SHP77 treated with DMSO at 0.1 percent for 48 hours (cell line): ENCODE measurements around the gene CRACR2B.
A peak's percentile ranks its signal among the peaks of the same experiment; 100 is the strongest.

Experiments
- DNase-seq: peaks from one replicate; lab custom pipeline; 2025; lab: John Stamatoyannopoulos, UW

Gene CRACR2B

GRCh38 chr11:794766-795633 lies 32.7 kb upstream of the CRACR2B start:
- DNase-seq = no peak

- no peak for DNase-seq
Observed at GRCh38 chr11:795634-796564, 31.8 kb upstream of the CRACR2B start.

- no peak for DNase-seq
Observed at GRCh38 chr11:796565-797295, 31.0 kb upstream of the CRACR2B start.

GRCh38 chr11:797296-798092 lies 30.2 kb upstream of the CRACR2B start:
- DNase-seq = peak; percentile 15

- peak; percentile 6 for DNase-seq
Observed at GRCh38 chr11:798093-798713, 29.5 kb upstream of the CRACR2B start, which contains the start of gene SLC25A22. TSS of gene SLC25A22 (minus strand) at chr11:798281. CDS start at chr11:795006, 3,275 bp downstream.

GRCh38 chr11:799641-800316 lies 27.9 kb upstream of the CRACR2B start:
- DNase-seq = no peak

GRCh38 chr11:800473-800872 lies 27.2 kb upstream of the CRACR2B start:
- no peak for DNase-seq

- no peak for DNase-seq
Observed at GRCh38 chr11:801097-801780, 26.5 kb upstream of the CRACR2B start.

GRCh38 chr11:802018-802617 lies 25.6 kb upstream of the CRACR2B start:
- DNase-seq = no peak

- DNase-seq = no peak
Observed at GRCh38 chr11:802693-803466, 24.8 kb upstream of the CRACR2B start.

GRCh38 chr11:803467-803742 lies 24.3 kb upstream of the CRACR2B start:
- no peak for DNase-seq

GRCh38 chr11:803770-804598 lies 23.7 kb upstream of the CRACR2B start:
- no peak for DNase-seq

GRCh38 chr11:804599-804964 lies 23.1 kb upstream of the CRACR2B start:
- DNase-seq = no peak

- DNase-seq = no peak
Observed at GRCh38 chr11:808427-809286, 19.1 kb upstream of the CRACR2B start.

GRCh38 chr11:809287-810039 lies 18.3 kb upstream of the CRACR2B start, which contains the start of gene RPLP2:
TSS of gene RPLP2 (plus strand) at chr11:809967. CDS start at chr11:810235, 268 bp downstream.
- DNase-seq = peak; percentile 66

GRCh38 chr11:810040-810567 lies 17.6 kb upstream of the CRACR2B start:
- DNase-seq = no peak
